C4-2B (cell line): ENCODE results near the gene ELAVL3.
"Not testable (repeated sequence)": the region's sequence is repeated elsewhere in the genome, so short reads cannot be mapped to it uniquely, and the experiment has no call there.

Experiments
- CTCF ChIP-seq: fragments of 450-650 bp; conservative IDR thresholded peaks from 2 replicates; pipeline ENCODE4 v1.5.1; 2017; ENCODE audit warnings: mild to moderate bottlenecking
- ZFX ChIP-seq: fragments of 450-650 bp; IDR thresholded peaks from 2 replicates; pipeline ENCODE4 v1.6.1; 2017

GRCh38 chr19:11468266-11468845, 12.5 kb downstream of the ELAVL3 start:
- not testable (repeated sequence) for TF ChIP-seq CTCF, ZFX
